HEK293 (cell line): Measurements from ENCODE around the gene CELF1.
A peak's percentile ranks its signal among the peaks of the same experiment; 100 is the strongest.

ENCODE experiments used
- CTCF ChIA-PET: fragments of 350-600 bp; formaldehyde crosslinking; extraction: SDS; loops from one replicate; lab custom pipeline; 2021; ENCODE audit warnings: antibody characterized with exemption; lab: Yijun Ruan, JAX
- POLR2A ChIA-PET: fragments of 300-600 bp; formaldehyde crosslinking; extraction: SDS; loops from one replicate; lab custom pipeline; 2020; ENCODE audit warnings: antibody characterized with exemption, inconsistent platforms; lab: Yijun Ruan, JAX
- H3K27ac ChIP-seq: fragments of 200-500 bp; sonication (Bioruptor generic); 2 replicates; pipeline ENCODE4 v1.5.1; 2014; ENCODE audit warnings: low read depth, low read length, control low read depth, inconsistent platforms; ENCODE audit errors: extremely low read depth
- H3K36me3 ChIP-seq, 2 experiments: fragments of 200-500 bp in 1 of 2; sonication (Bioruptor generic) in 1 of 2; 1 replicate in 1 of 2; 2 replicates in 1 of 2; pipeline ENCODE4 v1.5.1; 2014 to 2017; ENCODE audit warnings: inconsistent platforms in 2 of 2, low read length in 2 of 2; ENCODE audit not compliant: control insufficient read depth in 2 of 2, insufficient read depth in 1 of 2
- H3K4me1 ChIP-seq: fragments of 200-500 bp; sonication (Bioruptor generic); 2 replicates; pipeline ENCODE4 v1.5.1; 2014; ENCODE audit warnings: mild to moderate bottlenecking, low read length, inconsistent platforms; ENCODE audit not compliant: control insufficient read depth, insufficient read depth
- H3K4me3 ChIP-seq: 2 replicates; pipeline ENCODE4 v1.5.1; 2011; ENCODE audit warnings: low read depth, mild to moderate bottlenecking, control low read depth, low read length, moderate library complexity
- H3K9me3 ChIP-seq: fragments of 200-500 bp; sonication (Bioruptor generic); 2 replicates; pipeline ENCODE4 v1.5.1; 2014; ENCODE audit warnings: low read depth, low read length, inconsistent platforms; ENCODE audit not compliant: control insufficient read depth, insufficient read depth
- KLF8 ChIP-seq: fragments of 450-650 bp; formaldehyde crosslinking; IDR thresholded peaks from 2 replicates; pipeline ENCODE4 v1.5.1; 2016; ENCODE audit warnings: missing biosample characterization, missing genetic modification characterization
- MYNN ChIP-seq: fragments of 450-650 bp; formaldehyde crosslinking; IDR thresholded peaks from 2 replicates; pipeline ENCODE4 v1.5.1; 2016; ENCODE audit warnings: missing biosample characterization, missing genetic modification characterization, borderline replicate concordance
- SALL2 ChIP-seq: fragments of 450-650 bp; formaldehyde crosslinking; IDR thresholded peaks from 2 replicates; pipeline ENCODE4 v1.5.0; 2017; ENCODE audit warnings: missing biosample characterization, mild to moderate bottlenecking, missing genetic modification characterization, borderline replicate concordance
- TRIM28 ChIP-seq: IDR thresholded peaks from 2 replicates; pipeline ENCODE4 v1.6.1; 2011; ENCODE audit warnings: low read length, control low read depth, borderline replicate concordance
- ZBTB21 ChIP-seq: fragments of 450-650 bp; formaldehyde crosslinking; IDR thresholded peaks from 2 replicates; pipeline ENCODE4 v1.5.1; 2017; ENCODE audit warnings: missing biosample characterization, missing genetic modification characterization
- ZBTB48 ChIP-seq: fragments of 450-650 bp; formaldehyde crosslinking; IDR thresholded peaks from 2 replicates; pipeline ENCODE4 v1.5.1; 2016; ENCODE audit warnings: missing biosample characterization, missing genetic modification characterization
- ZIC2 ChIP-seq: fragments of 450-650 bp; formaldehyde crosslinking; IDR thresholded peaks from 2 replicates; pipeline ENCODE4 v1.5.1; 2016; ENCODE audit warnings: missing biosample characterization, missing genetic modification characterization
- ZNF221 ChIP-seq: fragments of 450-650 bp; formaldehyde crosslinking; IDR thresholded peaks from 2 replicates; pipeline ENCODE4 v1.5.1; 2017; ENCODE audit warnings: missing biosample characterization, missing genetic modification characterization, borderline replicate concordance
- ZNF324 ChIP-seq: fragments of 450-650 bp; formaldehyde crosslinking; IDR thresholded peaks from 2 replicates; pipeline ENCODE4 v1.5.1; 2016; ENCODE audit warnings: missing biosample characterization, missing genetic modification characterization
- ZNF350 ChIP-seq: fragments of 450-650 bp; formaldehyde crosslinking; IDR thresholded peaks from 2 replicates; pipeline ENCODE4 v1.5.0; 2017; ENCODE audit warnings: missing biosample characterization, mild to moderate bottlenecking, missing genetic modification characterization
- ZNF391 ChIP-seq: fragments of 450-650 bp; formaldehyde crosslinking; IDR thresholded peaks from 2 replicates; pipeline ENCODE4 v1.5.1; 2016; ENCODE audit warnings: low read depth, missing biosample characterization, missing genetic modification characterization, borderline replicate concordance
- ZNF394 ChIP-seq: fragments of 450-650 bp; formaldehyde crosslinking; IDR thresholded peaks from 2 replicates; pipeline ENCODE4 v1.5.1; 2016; ENCODE audit warnings: missing biosample characterization, missing genetic modification characterization, mild to moderate bottlenecking, moderate library complexity, borderline replicate concordance
- ZNF549 ChIP-seq: fragments of 450-650 bp; IDR thresholded peaks from 2 replicates; pipeline ENCODE4 v1.5.1; 2018; ENCODE audit warnings: missing biosample characterization, missing genetic modification characterization, mild to moderate bottlenecking, inconsistent platforms, moderate library complexity
- ZNF561 ChIP-seq: fragments of 450-650 bp; IDR thresholded peaks from 2 replicates; pipeline ENCODE4 v1.5.1; 2018; ENCODE audit warnings: missing biosample characterization, missing genetic modification characterization, borderline replicate concordance
- ZNF585B ChIP-seq: fragments of 450-650 bp; formaldehyde crosslinking; IDR thresholded peaks from 2 replicates; pipeline ENCODE4 v1.5.1; 2016; ENCODE audit warnings: missing biosample characterization, missing genetic modification characterization
- ZNF670 ChIP-seq: fragments of 450-650 bp; formaldehyde crosslinking; IDR thresholded peaks from 2 replicates; pipeline ENCODE4 v1.5.1; 2016; ENCODE audit warnings: missing biosample characterization, missing genetic modification characterization, low read depth
- ZNF701 ChIP-seq: fragments of 450-650 bp; formaldehyde crosslinking; IDR thresholded peaks from 2 replicates; pipeline ENCODE4 v1.5.1; 2016; ENCODE audit warnings: missing biosample characterization, missing genetic modification characterization
- ZNF837 ChIP-seq: fragments of 450-650 bp; formaldehyde crosslinking; IDR thresholded peaks from 2 replicates; pipeline ENCODE4 v1.5.1; 2016; ENCODE audit warnings: missing biosample characterization, missing genetic modification characterization
- TF ChIP-seq, protein P1 (sequence below): fragments of 450-650 bp; formaldehyde crosslinking; conservative IDR thresholded peaks from 2 replicates; pipeline ENCODE4 v1.5.1; 2016; ENCODE audit warnings: low read depth, missing biosample characterization, missing genetic modification characterization
- TF ChIP-seq, protein P2 (sequence below): fragments of 450-650 bp; formaldehyde crosslinking; IDR thresholded peaks from 2 replicates; pipeline ENCODE4 v1.5.1; 2017; ENCODE audit warnings: missing biosample characterization, missing genetic modification characterization
- TF ChIP-seq, protein P3 (sequence below): IDR thresholded peaks from 2 replicates; pipeline ENCODE4 v1.6.1; 2011; ENCODE audit warnings: mild to moderate bottlenecking, low read depth, low read length, borderline replicate concordance
- TF ChIP-seq, protein P4 (sequence below): fragments of 450-650 bp; formaldehyde crosslinking; IDR thresholded peaks from 2 replicates; pipeline ENCODE4 v1.5.1; 2016; ENCODE audit warnings: missing biosample characterization, missing genetic modification characterization
- TF ChIP-seq, protein P5 (sequence below): fragments of 450-650 bp; formaldehyde crosslinking; IDR thresholded peaks from 2 replicates; pipeline ENCODE4 v1.5.1; 2016; ENCODE audit warnings: missing biosample characterization, missing genetic modification characterization

CELF1 gene

DNA sequence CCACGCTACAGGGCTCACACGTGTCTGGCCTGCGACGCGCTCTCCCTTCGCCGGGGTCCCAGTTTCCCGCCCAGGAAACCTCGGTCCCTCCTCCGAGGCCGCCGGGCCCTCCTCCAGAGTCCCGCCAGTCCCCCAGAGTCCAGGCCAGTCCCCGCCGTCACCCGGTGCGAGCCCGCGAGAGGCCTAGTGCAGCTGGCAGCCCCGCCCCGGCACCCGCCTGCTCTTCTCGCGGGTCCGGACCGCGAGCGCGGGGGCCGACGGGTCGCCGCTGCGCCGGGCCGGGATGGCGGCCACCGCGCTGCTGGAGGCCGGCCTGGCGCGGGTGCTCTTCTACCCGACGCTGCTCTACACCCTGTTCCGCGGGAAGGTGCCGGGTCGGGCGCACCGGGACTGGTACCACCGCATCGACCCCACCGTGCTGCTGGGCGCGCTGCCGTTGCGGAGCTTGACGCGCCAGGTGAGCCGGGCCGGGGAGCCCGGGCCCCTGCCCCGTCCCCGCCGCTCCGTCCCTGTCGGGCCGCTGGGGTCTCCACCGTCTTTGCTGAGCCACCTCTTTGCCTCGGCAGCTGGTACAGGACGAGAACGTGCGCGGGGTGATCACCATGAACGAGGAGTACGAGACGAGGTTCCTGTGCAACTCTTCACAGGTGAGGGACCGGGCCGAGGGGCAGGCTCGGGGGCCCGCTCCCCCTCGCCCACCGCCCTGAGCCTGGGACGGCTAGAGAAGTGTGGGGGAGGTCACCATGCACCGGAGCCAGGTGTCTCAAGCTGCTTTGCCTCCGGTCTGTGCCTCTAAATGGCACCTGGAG lies 12.6 kb upstream of the CELF1 start, which contains the start of gene PTPMT1 (continued):
- TF ChIP-seq, protein P1, sequence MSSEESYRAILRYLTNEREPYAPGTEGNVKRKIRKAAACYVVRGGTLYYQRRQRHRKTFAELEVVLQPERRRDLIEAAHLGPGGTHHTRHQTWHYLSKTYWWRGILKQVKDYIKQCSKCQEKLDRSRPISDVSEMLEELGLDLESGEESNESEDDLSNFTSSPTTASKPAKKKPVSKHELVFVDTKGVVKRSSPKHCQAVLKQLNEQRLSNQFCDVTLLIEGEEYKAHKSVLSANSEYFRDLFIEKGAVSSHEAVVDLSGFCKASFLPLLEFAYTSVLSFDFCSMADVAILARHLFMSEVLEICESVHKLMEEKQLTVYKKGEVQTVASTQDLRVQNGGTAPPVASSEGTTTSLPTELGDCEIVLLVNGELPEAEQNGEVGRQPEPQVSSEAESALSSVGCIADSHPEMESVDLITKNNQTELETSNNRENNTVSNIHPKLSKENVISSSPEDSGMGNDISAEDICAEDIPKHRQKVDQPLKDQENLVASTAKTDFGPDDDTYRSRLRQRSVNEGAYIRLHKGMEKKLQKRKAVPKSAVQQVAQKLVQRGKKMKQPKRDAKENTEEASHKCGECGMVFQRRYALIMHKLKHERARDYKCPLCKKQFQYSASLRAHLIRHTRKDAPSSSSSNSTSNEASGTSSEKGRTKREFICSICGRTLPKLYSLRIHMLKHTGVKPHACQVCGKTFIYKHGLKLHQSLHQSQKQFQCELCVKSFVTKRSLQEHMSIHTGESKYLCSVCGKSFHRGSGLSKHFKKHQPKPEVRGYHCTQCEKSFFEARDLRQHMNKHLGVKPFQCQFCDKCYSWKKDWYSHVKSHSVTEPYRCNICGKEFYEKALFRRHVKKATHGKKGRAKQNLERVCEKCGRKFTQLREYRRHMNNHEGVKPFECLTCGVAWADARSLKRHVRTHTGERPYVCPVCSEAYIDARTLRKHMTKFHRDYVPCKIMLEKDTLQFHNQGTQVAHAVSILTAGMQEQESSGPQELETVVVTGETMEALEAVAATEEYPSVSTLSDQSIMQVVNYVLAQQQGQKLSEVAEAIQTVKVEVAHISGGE (tag by site-specific recombination) = 0 out of 2 replicates have a peak, but pooled peaks have one; percentile 16
- TF ChIP-seq ZNF561 (tag by site-specific recombination) = peak; percentile 19; the same call in 1 of the 2 replicates
- TF ChIP-seq ZNF837 (tag by site-specific recombination) = no peak
- no peak for TF ChIP-seq ZNF701 (tag by site-specific recombination)
- no peak for TF ChIP-seq ZBTB48 (tag by site-specific recombination)

DNA sequence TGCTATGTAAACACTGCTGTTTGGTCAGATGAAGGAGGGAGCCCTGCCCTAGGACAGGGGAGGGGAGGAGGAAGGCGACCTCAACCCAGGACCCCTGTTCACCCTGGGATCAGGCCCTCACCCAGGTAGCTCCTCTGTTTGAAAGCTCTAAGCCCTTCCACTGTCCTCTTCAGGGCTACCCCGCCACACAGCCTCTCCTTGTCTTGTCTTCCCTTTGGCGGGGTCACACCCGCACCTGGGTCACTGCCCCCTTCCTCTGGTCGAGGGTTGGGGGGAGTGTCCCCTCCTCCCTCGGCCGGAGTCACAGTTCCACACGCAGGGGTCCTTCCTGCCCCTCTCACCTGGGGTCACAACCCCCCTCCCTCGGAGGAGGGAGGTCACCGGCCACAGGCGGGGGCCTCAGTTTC lies 12.0 kb upstream of the CELF1 start:
- H3K9me3 ChIP-seq = no peaks in the 10 kb centered on the region
- no peaks in the 10 kb centered on the region for H3K4me1 ChIP-seq
- peak overlapping the region; percentile 93 for H3K27ac ChIP-seq
- peak overlapping the region; percentile 80 for H3K4me3 ChIP-seq
- ChIA-PET CTCF (interaction anchor here (0.7 to 4.1 kb wide), 5 partner anchors 12 to 350 kb away, joined by 3 to 16 read pairs (median 4); partner anchors contain the start of genes CELF1 and DDB2), POLR2A (interaction anchor here (0.6 to 5.0 kb wide), 4 partner anchors 12 to 283 kb away, joined by 3 to 31 read pairs (median 9); partner anchors contain the start of genes CELF1, KBTBD4, NDUFS3 and NUP160)
- peaks cover 7 to 17% of the 10 kb centered on the region in 2 experiments; a peak in 2 of 3 replicates for H3K36me3 ChIP-seq
- no peak for TF ChIP-seq ZNF221 (tag by site-specific recombination)
- TF ChIP-seq, protein P2, sequence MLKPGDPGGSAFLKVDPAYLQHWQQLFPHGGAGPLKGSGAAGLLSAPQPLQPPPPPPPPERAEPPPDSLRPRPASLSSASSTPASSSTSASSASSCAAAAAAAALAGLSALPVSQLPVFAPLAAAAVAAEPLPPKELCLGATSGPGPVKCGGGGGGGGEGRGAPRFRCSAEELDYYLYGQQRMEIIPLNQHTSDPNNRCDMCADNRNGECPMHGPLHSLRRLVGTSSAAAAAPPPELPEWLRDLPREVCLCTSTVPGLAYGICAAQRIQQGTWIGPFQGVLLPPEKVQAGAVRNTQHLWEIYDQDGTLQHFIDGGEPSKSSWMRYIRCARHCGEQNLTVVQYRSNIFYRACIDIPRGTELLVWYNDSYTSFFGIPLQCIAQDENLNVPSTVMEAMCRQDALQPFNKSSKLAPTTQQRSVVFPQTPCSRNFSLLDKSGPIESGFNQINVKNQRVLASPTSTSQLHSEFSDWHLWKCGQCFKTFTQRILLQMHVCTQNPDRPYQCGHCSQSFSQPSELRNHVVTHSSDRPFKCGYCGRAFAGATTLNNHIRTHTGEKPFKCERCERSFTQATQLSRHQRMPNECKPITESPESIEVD = no peak
- no peak for TF ChIP-seq ZNF394 (tag by site-specific recombination)
- TF ChIP-seq ZNF585B (tag by site-specific recombination) = no peak
- TF ChIP-seq SALL2 = no peak
- no peak for TF ChIP-seq KLF8 (tag by site-specific recombination)
- TF ChIP-seq, protein P3, sequence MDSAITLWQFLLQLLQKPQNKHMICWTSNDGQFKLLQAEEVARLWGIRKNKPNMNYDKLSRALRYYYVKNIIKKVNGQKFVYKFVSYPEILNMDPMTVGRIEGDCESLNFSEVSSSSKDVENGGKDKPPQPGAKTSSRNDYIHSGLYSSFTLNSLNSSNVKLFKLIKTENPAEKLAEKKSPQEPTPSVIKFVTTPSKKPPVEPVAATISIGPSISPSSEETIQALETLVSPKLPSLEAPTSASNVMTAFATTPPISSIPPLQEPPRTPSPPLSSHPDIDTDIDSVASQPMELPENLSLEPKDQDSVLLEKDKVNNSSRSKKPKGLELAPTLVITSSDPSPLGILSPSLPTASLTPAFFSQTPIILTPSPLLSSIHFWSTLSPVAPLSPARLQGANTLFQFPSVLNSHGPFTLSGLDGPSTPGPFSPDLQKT = no peak
- TF ChIP-seq MYNN (tag by site-specific recombination) = no peak
- TF ChIP-seq ZNF324 = no peak
- TF ChIP-seq ZNF549 = no peak
- TF ChIP-seq, protein P4, sequence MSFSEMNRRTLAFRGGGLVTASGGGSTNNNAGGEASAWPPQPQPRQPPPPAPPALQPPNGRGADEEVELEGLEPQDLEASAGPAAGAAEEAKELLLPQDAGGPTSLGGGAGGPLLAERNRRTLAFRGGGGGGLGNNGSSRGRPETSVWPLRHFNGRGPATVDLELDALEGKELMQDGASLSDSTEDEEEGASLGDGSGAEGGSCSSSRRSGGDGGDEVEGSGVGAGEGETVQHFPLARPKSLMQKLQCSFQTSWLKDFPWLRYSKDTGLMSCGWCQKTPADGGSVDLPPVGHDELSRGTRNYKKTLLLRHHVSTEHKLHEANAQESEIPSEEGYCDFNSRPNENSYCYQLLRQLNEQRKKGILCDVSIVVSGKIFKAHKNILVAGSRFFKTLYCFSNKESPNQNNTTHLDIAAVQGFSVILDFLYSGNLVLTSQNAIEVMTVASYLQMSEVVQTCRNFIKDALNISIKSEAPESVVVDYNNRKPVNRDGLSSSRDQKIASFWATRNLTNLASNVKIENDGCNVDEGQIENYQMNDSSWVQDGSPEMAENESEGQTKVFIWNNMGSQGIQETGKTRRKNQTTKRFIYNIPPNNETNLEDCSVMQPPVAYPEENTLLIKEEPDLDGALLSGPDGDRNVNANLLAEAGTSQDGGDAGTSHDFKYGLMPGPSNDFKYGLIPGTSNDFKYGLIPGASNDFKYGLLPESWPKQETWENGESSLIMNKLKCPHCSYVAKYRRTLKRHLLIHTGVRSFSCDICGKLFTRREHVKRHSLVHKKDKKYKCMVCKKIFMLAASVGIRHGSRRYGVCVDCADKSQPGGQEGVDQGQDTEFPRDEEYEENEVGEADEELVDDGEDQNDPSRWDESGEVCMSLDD (tag by site-specific recombination) = peak; percentile 28; the same call in 1 of the 2 replicates
- TF ChIP-seq, protein P5, sequence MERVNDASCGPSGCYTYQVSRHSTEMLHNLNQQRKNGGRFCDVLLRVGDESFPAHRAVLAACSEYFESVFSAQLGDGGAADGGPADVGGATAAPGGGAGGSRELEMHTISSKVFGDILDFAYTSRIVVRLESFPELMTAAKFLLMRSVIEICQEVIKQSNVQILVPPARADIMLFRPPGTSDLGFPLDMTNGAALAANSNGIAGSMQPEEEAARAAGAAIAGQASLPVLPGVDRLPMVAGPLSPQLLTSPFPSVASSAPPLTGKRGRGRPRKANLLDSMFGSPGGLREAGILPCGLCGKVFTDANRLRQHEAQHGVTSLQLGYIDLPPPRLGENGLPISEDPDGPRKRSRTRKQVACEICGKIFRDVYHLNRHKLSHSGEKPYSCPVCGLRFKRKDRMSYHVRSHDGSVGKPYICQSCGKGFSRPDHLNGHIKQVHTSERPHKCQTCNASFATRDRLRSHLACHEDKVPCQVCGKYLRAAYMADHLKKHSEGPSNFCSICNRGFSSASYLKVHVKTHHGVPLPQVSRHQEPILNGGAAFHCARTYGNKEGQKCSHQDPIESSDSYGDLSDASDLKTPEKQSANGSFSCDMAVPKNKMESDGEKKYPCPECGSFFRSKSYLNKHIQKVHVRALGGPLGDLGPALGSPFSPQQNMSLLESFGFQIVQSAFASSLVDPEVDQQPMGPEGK (tag by site-specific recombination) = peak; percentile 69
- no peak for TF ChIP-seq ZNF350
- no peak for TF ChIP-seq ZBTB21 (tag by site-specific recombination)
- no peak for TF ChIP-seq TRIM28
- no peak for TF ChIP-seq ZIC2
- no peak for TF ChIP-seq ZNF391 (tag by site-specific recombination)
- no peak for TF ChIP-seq ZNF670 (tag by site-specific recombination)
